Inferior parietal cortex (tissue), 1 donor: ENCODE measurements around the gene SCD5.
A peak's percentile ranks its signal among the peaks of the same experiment; 100 is the strongest.
"Not testable (repeated sequence)": the region's sequence is repeated elsewhere in the genome, so short reads cannot be mapped to it uniquely, and the experiment has no call there.

Source experiments
- DNase-seq: peaks from one replicate; pipeline ENCODE4 v3.0.0-alpha.2; 2016; ENCODE audit errors: extremely low spot score

Gene SCD5

DNA sequence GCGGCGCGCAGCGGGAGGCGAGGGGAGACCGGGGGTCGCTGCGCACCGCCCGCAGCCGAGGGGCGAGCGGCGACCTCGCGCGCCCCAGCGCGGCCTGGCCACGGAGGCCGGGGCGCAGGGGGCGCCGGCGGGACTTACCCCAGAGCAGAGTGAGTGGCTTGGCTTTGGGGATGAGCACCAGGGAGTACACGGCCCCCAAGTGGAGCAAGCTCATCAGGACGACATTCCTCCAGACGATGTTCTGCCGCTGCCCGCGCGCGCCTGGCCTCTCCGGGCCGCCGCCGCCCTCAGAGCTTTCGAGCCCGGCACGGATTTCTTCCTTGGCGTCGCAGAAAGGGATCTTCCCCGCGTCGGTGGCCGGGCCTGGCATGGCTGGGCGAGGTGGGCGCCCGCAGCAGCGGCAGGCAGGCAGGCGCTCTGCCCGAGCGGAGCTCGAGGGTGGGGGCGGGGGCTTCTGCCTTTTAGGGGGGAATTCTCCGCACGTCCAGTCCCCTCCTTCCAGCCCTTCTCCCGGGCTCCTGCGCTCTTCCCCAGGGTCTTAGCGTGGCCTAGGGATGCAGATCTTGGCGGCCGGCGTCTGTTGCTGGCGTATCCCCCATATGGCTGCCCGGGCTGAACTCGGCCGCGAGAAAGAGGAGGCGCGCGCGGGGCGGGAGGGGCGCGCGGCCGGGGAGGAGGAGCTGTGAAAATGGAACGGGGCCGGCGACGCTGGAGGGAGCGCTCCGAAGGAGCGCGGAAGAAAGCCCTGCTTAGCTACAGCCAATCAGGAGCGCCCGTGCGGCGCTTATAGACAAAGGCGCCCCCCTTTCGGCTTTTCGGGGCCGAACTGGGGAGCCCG, at the start of gene SCD5:
Gene SCD5 (minus strand): TSS at position 629 of the 838 bp plus-strand sequence. CDS start 259 bp downstream, at position 370.
- DNase-seq, result peak; percentile 89

- no peak for DNase-seq
Observed at GRCh38 chr4:82842593-82842992, 44.0 kb upstream of the SCD5 start.

DNA sequence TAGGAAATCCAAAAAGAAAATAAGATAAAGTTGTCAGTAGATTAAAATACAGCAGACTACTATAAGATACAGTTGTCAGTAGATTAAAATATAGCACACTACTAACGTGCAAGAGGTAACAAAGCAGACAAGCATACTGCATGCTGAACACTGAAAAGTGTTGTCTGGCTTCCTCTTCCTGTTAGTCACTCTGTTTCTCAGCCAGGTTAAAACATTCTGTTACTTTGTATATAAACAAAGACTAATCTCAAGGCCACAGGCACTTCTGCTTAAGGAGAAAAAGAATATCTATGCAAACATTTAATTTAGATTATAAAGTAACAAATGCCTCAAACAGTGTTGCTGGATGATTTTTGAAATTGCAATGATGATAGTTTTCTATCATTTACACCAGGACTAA, 41.0 kb upstream of the SCD5 start:
- DNase-seq, result no peak

DNA sequence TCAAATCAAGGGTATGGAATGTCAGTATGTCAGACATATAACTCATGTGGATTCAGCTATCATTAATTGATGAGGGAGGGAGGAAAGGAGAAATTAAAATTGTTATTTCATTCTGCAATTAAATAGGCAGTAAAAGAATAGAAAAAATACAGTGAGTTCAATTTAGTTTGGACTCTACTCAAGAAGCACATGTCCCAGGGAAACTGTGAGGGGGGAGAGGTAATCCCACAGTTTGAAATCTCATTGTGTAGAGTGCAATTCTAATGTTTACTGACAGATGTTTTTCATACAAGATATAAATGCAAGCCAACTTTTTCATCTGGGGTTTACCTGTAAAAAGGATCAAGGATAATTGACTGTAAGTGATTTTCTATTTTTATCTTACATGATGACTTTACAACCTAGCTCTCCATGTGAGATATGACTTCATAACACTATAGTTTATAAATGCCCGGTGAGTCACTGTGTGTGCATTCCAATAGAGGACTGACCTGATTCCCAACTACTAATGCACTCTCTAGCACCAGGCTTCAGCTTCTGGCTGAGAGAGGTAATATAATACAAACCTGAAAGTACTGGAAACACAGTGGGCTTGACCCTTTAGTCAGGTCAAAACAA, 35.2 kb upstream of the SCD5 start:
- DNase-seq, result no peak

DNA sequence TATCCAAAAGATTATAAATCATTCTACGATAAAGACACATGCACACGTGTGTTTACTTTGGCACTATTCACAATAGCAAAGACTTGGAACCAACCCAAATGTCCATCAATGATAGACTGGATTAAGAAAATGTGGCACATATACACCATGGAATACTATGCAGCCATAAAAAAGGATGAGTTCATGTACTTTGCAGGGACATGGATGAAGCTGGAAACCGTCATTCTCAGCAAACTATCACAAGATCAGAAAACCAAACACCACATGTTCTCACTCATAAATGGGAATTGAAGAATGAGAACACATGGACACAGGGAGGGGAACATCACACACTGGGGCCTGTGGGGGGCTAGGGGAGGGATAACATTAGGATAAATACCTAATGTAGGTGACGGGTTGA, 34.5 kb upstream of the SCD5 start:
- DNase-seq, result not testable (repeated sequence)

DNA sequence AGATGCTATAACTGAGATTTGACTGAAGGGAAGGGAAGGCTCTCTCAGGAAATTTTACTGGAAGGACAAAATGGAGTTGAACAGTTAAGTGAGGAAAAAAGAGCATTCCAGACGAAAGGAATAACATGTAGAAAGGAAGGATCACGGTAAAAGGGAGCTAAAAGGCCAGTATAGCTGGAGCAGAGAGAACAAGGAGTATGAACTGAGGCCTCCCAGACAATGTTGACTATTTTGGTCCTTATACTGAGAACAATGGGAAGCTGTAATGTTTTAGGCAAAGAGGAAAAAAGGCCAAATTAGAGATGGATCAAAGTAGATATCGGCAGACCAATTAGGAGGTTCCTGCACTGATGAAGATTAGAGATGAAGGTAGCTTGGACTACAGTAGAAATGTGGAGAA, 26.8 kb upstream of the SCD5 start:
- no peak for DNase-seq

DNA sequence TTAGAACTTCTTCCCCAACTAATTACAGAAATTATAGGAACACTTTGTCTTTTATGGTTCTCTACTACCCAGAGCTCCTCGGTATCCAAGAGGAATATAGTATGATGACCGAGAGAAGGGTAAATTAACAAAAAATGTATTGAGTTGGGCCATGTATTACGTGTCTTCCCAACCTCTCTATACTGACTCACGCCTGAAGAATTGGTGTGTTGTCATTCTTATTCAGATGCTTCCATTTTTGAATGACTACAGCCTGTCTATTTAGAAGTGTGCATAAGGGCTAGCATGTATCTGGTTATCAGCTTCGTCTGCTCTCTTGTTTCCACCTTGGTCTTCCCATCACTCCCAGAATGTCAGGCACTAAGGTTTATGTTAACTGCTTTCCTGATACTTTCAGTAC, 24.5 kb upstream of the SCD5 start:
- DNase-seq, result no peak

- no peak for DNase-seq
Observed at GRCh38 chr4:82820689-82821088, 22.1 kb upstream of the SCD5 start.

- DNase-seq, result no peak
Observed at GRCh38 chr4:82818664-82819662, 20.4 kb upstream of the SCD5 start.

GRCh38 chr4:82816874-82817273, 18.3 kb upstream of the SCD5 start:
- DNase-seq, result not testable (repeated sequence)

DNA sequence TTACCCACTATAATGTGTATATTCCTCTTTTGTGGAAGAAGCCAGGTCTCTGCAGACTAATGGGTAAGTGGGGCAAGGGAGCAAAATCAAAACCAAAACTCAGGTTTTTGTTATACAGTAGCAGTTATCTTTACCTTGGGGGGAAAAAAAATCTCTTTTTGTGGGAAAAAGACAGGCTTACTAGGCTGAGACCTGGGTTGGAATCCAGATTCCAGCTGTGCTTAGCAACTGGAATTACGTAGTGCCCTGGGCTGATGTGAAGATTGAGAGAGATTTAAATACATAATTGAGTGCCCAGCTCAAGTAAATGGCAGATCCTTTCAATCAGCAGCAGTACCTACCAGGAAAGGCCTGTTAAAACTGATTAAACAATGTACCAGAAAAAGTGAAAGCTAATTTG, 15.4 kb upstream of the SCD5 start:
- DNase-seq, result no peak

- no peak for DNase-seq
Observed at GRCh38 chr4:82811838-82812341, 13.3 kb upstream of the SCD5 start.

GRCh38 chr4:82811392-82811791, 12.8 kb upstream of the SCD5 start:
- no peak for DNase-seq

DNA sequence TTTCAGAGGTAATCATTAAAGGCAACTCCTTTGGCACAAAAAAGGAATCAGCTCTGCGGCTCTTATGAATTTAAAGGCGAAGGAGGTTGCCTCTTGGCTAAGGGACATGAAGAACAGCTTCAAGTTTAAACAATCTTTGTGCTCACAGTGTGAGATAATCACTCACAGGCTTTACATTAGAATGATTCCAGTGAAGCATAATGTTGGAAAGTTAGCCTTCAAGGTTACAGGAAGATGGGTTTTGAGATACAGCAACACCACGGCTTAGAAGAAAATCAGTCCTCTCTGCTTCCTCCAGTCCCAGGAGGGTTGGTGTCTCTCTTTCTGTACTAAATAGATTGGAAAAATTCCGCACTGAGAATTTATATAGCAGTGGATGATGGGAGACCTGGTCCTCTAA, 11.6 kb upstream of the SCD5 start:
- DNase-seq, result no peak

- no peak for DNase-seq
Observed at GRCh38 chr4:82809619-82810018, 11.0 kb upstream of the SCD5 start.

DNA sequence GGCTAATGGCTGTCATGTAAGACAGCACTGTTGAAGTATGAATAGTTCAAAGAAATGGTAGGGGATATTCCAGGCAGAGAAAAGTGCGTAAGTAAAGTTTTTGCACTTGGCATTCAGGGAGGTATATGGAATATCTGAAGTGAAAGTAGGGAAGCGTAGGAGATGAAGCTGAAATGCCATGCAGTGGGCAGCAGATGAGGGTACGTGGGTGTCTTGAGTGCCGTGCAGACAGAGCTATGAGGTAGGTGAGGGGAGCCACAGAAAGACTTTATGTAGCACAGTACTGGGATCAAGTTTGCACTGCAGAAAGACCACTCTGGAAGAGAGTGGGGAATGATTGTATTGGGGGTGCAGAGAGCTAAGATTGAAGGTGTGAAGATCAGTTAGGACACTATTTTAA, 5.2 kb upstream of the SCD5 start:
- DNase-seq, result no peak

DNA sequence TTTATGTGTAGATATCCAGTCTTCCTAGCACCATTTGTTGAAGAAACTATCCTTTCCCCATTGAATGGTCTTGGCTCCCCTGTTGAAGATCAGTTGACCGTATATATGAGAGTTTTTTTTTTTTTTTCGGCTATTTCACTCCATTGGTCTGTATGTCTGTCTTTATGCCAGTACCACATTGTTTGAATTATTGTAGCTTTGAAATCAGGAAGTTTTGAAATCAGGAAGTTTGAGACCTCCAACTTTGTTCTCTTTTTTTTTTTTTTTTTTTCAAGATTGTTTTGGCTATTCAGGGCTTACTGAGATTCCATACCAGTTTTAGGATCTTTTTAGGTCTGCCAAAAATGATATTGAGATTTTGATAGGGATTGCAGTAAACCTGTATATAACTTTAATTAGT, 4.3 kb upstream of the SCD5 start:
- DNase-seq, result no peak

DNA sequence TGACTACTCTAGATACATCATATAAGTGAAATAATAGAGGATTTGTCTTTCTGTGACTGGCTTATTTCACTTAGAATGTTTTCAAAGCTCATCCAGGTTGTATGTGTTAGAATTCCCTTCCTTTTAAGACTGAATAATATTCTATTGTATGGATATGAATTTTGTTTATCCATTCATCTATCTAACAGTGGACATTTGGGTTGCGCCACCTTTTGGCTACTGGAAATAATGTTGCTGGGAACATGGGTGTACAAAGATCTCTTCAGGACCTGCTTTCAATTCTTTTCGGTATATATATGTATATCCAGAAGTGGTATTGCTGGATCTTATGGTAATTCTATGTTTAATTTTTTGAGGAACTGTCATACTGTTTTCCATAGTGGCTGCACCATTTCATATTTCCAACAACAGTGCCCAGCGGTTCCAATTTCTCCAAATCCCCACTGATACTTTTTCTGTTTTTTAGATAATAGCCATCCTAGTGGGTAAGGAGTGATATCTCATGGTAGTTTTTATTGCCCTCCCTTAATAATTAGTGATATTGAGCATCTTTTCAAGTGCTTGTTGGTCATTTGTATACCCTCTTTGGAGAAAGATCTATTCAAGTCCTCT, 3.4 kb upstream of the SCD5 start:
- peak; percentile 38 for DNase-seq

DNA sequence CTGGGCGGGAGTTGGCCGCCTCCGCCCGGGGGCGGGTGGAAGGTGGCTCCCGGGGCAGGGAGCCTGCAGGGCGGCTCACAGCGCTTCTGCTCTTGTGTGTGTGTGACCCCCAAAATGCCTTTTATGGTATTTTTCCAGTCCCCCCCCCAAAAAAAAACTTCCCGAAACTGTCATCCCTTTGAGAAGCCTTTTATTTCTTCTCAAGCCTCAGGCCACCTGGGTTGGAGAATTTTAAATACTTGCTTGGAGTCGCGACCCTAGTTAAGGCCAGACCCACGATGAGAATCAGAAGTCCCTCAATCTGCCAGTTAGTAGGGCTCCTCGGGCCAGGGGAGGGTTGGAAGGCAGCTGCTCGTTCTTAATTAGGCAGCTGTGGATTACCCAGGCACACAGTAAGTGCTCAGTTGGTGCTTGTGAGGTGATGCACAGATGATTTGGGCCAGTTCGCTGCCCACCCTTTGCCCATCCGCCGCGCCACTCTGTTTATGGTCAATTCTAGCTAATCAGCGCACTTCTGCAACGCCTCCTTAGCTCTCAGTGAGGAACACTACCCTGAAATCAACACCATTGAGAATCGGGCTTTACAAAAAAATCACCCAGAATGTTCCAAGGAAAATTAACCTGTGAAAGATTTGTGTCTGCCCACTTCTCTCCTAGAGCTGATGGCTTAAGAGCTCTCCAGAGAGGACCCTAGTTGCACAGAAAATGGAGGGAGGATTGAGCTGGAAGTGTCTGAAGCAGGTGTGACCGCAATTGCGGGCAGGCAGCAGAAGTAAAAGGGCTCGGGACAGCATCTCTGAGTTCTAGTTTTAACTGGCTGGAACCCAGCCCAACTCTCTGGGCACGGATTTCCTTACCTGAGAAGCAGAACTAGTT, 648 bp upstream of the SCD5 start:
- no peak for DNase-seq

DNA sequence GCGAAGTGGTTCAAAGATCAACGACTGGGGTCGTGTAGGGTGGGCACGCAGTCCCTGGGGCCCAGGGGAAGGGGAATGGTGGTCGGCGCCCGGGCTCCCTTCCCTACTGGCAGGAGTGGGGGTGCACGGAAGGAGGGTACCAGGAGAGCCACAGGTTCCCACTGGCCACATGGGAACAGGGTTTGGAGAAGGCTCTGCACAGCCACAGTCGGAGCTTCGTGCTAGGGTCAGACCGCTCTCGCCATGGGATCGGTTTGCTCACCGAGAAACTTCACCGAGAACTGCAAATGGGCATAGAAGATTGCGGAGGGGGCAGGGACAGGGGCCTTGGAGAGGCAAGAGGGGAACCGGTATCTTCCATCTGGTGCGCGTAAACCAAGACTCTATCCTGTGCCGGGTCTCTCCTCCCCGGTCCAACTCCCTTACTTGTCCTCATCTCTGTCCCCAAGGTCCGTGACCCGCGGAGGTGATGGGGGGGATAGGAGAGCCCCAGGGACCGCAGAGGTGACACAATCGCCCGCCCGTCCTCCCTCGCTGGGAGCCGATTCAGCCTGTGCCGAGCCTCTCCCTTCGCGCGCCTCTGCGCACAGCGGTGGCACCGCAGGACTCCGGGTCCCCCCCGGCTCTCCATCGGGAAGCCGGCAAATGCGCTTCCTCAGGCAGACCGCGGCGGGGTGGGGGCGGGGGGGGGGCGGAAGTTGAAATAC, 1.0 kb downstream of the SCD5 start:
- no peak for DNase-seq
